Measurements from ENCODE around the gene C9orf40.

DNA sequence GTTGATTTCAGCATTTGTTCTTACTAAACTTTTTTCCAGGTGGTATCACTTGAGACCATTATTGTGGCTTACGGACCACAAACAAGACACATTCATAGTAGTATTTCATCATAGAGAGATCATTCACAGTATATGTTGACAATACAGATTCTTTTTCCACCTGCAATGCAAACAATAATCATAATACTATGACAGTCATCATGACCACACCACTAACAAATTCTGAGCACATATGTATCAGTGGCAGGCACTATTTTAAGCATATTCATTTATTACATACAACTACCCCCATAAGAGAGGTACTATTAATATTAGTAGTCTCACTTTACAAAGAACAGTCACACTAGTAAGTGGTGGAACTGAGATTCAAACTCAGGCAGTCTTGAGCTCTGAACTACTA lies 31.0 kb upstream of the C9orf40 start:
- TF ChIP-seq EZH2 (optimal IDR thresholded peaks at IDR 0.05; ENCODE audit: low read depth, low read length) = no peak
- TF ChIP-seq, protein P1, sequence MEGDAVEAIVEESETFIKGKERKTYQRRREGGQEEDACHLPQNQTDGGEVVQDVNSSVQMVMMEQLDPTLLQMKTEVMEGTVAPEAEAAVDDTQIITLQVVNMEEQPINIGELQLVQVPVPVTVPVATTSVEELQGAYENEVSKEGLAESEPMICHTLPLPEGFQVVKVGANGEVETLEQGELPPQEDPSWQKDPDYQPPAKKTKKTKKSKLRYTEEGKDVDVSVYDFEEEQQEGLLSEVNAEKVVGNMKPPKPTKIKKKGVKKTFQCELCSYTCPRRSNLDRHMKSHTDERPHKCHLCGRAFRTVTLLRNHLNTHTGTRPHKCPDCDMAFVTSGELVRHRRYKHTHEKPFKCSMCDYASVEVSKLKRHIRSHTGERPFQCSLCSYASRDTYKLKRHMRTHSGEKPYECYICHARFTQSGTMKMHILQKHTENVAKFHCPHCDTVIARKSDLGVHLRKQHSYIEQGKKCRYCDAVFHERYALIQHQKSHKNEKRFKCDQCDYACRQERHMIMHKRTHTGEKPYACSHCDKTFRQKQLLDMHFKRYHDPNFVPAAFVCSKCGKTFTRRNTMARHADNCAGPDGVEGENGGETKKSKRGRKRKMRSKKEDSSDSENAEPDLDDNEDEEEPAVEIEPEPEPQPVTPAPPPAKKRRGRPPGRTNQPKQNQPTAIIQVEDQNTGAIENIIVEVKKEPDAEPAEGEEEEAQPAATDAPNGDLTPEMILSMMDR (IDR thresholded peaks at IDR 0.05; ENCODE audit: low read length) = no peak
